GM23338 (cell line): ENCODE results near the gene NFKBIZ. TPM values are rescaled to one million over a fixed set of nuclear protein-coding genes. Genes with fewer than 3 reads are reported as not detected.

ENCODE experiments used
- CREB1 ChIP-seq: fragments of 250-450 bp; sonication (Bioruptor Pico); IDR thresholded peaks from 2 replicates; pipeline ENCODE4 v1.5.0; 2020; ENCODE audit warnings: low read depth, mild to moderate bottlenecking, moderate library complexity
- EZH2phosphoT487 ChIP-seq: fragments of 200-600 bp; sonication (generic); IDR thresholded peaks from one replicate; pipeline ENCODE4 v1.8.1; 2018; ENCODE audit warnings: antibody characterized with exemption; ENCODE audit not compliant: unreplicated experiment
- JUNB ChIP-seq: IDR thresholded peaks from one replicate; pipeline ENCODE4 v1.6.1; 2016; ENCODE audit warnings: antibody characterized with exemption; ENCODE audit not compliant: unreplicated experiment
- NANOG ChIP-seq: IDR thresholded peaks from 2 replicates; pipeline ENCODE4 v1.6.1; 2016; ENCODE audit warnings: antibody characterized with exemption, borderline replicate concordance
- POLR2AphosphoS5 ChIP-seq: IDR thresholded peaks from 2 replicates; pipeline ENCODE4 v1.6.1; 2016; ENCODE audit warnings: antibody characterized with exemption, low read depth
- REST ChIP-seq: IDR thresholded peaks from one replicate; pipeline ENCODE4 v1.6.1; 2018; ENCODE audit warnings: antibody characterized with exemption; ENCODE audit not compliant: unreplicated experiment
- STAT1 ChIP-seq: IDR thresholded peaks from one replicate; pipeline ENCODE4 v1.6.1; 2016; ENCODE audit warnings: antibody characterized with exemption; ENCODE audit not compliant: unreplicated experiment
- ZNF114 ChIP-seq: fragments of 250-450 bp; sonication (Bioruptor Pico); IDR thresholded peaks from 2 replicates; pipeline ENCODE4 v1.5.0; 2020; ENCODE audit warnings: mild to moderate bottlenecking, moderate library complexity
- ZNF331 ChIP-seq: fragments of 250-450 bp; sonication (Bioruptor Pico); IDR thresholded peaks from 2 replicates; pipeline ENCODE4 v1.5.0; 2020; ENCODE audit warnings: low read depth, mild to moderate bottlenecking, moderate library complexity
- ZNF462 ChIP-seq: fragments of 250-450 bp; sonication (Bioruptor Pico); IDR thresholded peaks from 2 replicates; pipeline ENCODE4 v1.5.0; 2020; ENCODE audit warnings: mild to moderate bottlenecking, moderate library complexity
- polyA plus RNA-seq: library from polyadenylated mRNA; unstranded; fragments of >200 nt; fragmentation: Nextera tagmentation; extraction: Ambion mirVana; gene quantifications from 2 replicates; pipeline ENCODE4 v1.2.1, GENCODE V29; 2016
- total RNA-seq: library from RNA; depleted of rRNA; stranded (reverse); fragments of >200 nt; shearing (Covaris generic); gene quantifications from 2 replicates; pipeline ENCODE4 v1.2.3, GENCODE V29; 2014
- TF ChIP-seq, protein P1 (sequence below), 2 experiments: fragments of 200-600 bp in 1 of 2; sonication (generic) in 1 of 2; conservative IDR thresholded peaks; 2 replicates each; pipeline versions ENCODE4 v1.5.1 to v1.6.1; 2016 to 2017; ENCODE audit warnings: antibody characterized with exemption in 2 of 2, low read depth in 2 of 2, mild to moderate bottlenecking in 2 of 2, moderate library complexity in 1 of 2

Gene NFKBIZ
- total and polyA plus RNA-seq, 2 experiments from 2014 or later, result 14.1 to 18.2 TPM

DNA sequence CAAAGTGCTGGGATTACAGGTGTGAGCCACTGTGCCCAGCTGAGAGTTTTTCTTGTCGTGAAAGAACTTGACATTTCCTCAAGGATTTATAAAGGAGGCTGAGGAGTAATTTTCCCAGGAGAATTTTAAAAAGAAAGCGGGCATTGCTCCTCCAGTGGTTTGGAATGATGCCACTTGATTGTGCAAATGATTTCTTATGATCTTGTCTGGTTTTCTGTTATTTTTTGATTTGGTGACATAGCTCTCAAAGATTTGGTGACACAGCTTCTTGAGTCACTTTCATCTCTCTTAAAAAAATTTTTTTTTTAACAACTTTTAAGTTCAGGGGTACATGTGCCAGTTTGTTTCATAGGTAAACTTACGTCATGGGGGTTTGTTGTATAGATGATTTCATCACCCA, 24.6 kb upstream of the NFKBIZ start (continued):
- TF ChIP-seq ZNF462 (CRISPR knock-in tag) (no peak), EZH2phosphoT487 (no peak), ZNF114 (CRISPR knock-in tag) (no peak), JUNB (no peak), POLR2AphosphoS5 (no peak), NANOG (no peak), ZNF331 (no peak), CREB1 (CRISPR knock-in tag) (no peak), REST (no peak), STAT1 (no peak)
- TF ChIP-seq, protein P1, sequence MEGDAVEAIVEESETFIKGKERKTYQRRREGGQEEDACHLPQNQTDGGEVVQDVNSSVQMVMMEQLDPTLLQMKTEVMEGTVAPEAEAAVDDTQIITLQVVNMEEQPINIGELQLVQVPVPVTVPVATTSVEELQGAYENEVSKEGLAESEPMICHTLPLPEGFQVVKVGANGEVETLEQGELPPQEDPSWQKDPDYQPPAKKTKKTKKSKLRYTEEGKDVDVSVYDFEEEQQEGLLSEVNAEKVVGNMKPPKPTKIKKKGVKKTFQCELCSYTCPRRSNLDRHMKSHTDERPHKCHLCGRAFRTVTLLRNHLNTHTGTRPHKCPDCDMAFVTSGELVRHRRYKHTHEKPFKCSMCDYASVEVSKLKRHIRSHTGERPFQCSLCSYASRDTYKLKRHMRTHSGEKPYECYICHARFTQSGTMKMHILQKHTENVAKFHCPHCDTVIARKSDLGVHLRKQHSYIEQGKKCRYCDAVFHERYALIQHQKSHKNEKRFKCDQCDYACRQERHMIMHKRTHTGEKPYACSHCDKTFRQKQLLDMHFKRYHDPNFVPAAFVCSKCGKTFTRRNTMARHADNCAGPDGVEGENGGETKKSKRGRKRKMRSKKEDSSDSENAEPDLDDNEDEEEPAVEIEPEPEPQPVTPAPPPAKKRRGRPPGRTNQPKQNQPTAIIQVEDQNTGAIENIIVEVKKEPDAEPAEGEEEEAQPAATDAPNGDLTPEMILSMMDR (conservative IDR thresholded peaks at IDR 0.05; ENCODE audit: low read depth in 2 of 2), result no peak
